SK-N-SH (cell line): ENCODE results near the gene ATP8A1.

Experiments
- EP300 ChIP-seq, 2 experiments: IDR thresholded peaks; 2 replicates each; pipeline versions ENCODE4 v1.4.0 to v1.6.1; 2012; ENCODE audit warnings: borderline replicate concordance in 1 of 2, low read depth in 1 of 2, low read length in 1 of 2
- EZH2phosphoT487 ChIP-seq: fragments of 200-600 bp; sonication (generic); IDR thresholded peaks from 2 replicates; pipeline ENCODE4 v1.6.1; 2017; ENCODE audit warnings: low read depth, mixed run types, mild to moderate bottlenecking, antibody characterized with exemption, moderate library complexity, borderline replicate concordance
- POLR2AphosphoS5 ChIP-seq: IDR thresholded peaks from 2 replicates; pipeline ENCODE4 v1.6.1; 2012; ENCODE audit warnings: low read depth, low read length
- SIN3A ChIP-seq: IDR thresholded peaks from 2 replicates; pipeline ENCODE4 v1.6.1; 2012; ENCODE audit warnings: low read depth, mild to moderate bottlenecking, low read length, moderate library complexity, borderline replicate concordance
- TF ChIP-seq, protein P1 (sequence below): fragments of 200-600 bp; sonication (generic); IDR thresholded peaks from 2 replicates; pipeline ENCODE4 v1.6.1; 2017; ENCODE audit warnings: antibody characterized with exemption, mild to moderate bottlenecking, moderate library complexity
- TF ChIP-seq, protein P2 (sequence below): IDR thresholded peaks from 2 replicates; pipeline ENCODE4 v1.4.0; 2012; ENCODE audit warnings: low read depth

DNA sequence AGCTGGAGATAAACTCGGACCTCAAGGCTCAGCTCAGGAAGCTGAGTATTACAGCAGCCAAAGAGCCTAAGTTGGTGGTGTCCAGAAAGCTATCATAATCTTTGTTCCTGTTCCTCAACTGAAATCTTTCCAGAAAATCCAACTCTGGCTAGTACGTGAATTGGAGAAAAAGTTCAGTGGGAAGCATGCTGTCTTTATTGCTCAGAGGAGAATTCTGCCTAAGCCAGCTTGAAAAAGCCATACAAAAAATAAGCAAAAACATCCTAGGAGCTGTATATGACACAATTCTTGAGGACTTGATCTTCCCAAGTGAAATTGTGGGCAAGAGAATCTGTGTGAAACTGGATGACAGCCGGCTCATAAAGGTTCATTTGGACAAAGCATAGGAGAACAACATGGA is 185.0 kb downstream of the ATP8A1 start:
- TF ChIP-seq EP300 (IDR thresholded peaks at IDR 0.05; ENCODE audit: borderline replicate concordance in 1 of 2, low read depth in 1 of 2, low read length in 1 of 2) (no peak), SIN3A (no peak), EZH2phosphoT487 (no peak), POLR2AphosphoS5 (no peak)
- TF ChIP-seq, protein P1, sequence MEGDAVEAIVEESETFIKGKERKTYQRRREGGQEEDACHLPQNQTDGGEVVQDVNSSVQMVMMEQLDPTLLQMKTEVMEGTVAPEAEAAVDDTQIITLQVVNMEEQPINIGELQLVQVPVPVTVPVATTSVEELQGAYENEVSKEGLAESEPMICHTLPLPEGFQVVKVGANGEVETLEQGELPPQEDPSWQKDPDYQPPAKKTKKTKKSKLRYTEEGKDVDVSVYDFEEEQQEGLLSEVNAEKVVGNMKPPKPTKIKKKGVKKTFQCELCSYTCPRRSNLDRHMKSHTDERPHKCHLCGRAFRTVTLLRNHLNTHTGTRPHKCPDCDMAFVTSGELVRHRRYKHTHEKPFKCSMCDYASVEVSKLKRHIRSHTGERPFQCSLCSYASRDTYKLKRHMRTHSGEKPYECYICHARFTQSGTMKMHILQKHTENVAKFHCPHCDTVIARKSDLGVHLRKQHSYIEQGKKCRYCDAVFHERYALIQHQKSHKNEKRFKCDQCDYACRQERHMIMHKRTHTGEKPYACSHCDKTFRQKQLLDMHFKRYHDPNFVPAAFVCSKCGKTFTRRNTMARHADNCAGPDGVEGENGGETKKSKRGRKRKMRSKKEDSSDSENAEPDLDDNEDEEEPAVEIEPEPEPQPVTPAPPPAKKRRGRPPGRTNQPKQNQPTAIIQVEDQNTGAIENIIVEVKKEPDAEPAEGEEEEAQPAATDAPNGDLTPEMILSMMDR: no peak
- TF ChIP-seq, protein P2, sequence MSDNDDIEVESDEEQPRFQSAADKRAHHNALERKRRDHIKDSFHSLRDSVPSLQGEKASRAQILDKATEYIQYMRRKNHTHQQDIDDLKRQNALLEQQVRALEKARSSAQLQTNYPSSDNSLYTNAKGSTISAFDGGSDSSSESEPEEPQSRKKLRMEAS: no peak
